ENCODE results near the gene OGFOD2. TPM values are rescaled to one million over a fixed set of nuclear protein-coding genes. Genes with fewer than 3 reads are reported as not detected.

OGFOD2 gene
- total and polyA plus RNA-seq, 10 donors, result 9.5 to 32.3 (median 20.5) TPM

DNA sequence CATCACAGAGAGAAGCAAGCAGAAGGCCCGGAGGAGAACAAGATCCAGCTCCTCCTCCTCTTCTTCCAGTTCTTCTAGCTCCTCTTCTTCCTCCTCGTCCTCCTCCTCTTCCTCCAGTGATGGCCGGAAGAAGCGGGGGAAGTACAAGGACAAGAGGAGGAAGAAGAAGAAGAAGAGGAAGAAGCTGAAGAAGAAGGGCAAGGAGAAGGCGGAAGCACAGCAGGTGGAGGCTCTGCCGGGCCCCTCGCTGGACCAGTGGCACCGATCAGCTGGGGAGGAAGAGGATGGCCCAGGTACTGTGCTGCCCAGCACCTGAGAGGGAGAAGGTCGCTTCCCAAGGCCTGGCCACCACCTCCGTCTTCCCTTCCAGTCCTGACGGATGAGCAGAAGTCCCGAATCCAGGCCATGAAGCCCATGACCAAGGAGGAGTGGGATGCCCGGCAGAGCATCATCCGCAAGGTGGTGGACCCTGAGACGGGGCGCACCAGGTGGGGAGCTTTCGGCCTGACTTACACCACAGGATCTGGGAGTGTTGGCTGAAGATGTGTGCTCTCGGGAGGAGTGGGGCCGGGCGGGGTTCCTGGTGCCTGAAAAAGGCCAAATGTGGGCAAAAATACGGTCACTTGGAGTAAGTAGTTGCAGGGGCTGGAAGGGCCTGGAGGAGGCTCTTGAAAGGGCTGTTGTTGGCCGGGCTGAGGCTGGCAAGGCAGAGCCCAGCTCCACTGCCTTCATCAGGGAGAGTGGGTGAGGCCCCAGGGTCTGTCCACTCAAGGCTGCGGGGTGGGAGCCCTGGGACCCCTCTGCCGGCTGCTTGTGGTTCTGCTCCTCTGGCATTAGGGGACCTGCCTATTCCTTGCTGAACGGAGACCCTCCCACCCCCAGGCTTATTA lies 6.8 kb downstream of the OGFOD2 start:
- peak; percentile 76 for DNase-seq
- TF ChIP-seq POLR2A (IDR thresholded peaks at IDR 0.05) (no peak), POLR2AphosphoS5 (IDR thresholded peaks at IDR 0.05) (no peak), CTCF (IDR thresholded peaks at IDR 0.05 in 8 of 11, conservative IDR thresholded peaks at IDR 0.05 in 3 of 11) (no peak)
- Histone ChIP-seq H3K4me1 (peaks cover 45 to 94% (median 84%) of the 10 kb centered on the region in 6 donors), H3K36me3 (peaks cover 0 to 64% (median 23%) of the 10 kb centered on the region in 6 donors), H3K27me3 (replicated peaks in 1 of 7) (no peaks in the 10 kb centered on the region), H3K27ac (peak overlapping the region; percentile 89 to 95 (median 93)), H3K4me3 (peak overlapping the region; percentile 83 to 99 (median 96)), H3K9me3 (no peaks in the 10 kb centered on the region)
- intact Hi-C loops (cut with DNase I; ENCODE audit: low total_unique reads), result loop anchor here (5.0 to 10.0 kb wide), 2 partner anchors 163 to 250 kb away; partner anchors contain the start of genes MPHOSPH9 and MTRFR
- WGBS, 5 donors, result 52 to 65% (median 58%) methylated on average over 22 to 25 of the region's 25 CpGs

DNA sequence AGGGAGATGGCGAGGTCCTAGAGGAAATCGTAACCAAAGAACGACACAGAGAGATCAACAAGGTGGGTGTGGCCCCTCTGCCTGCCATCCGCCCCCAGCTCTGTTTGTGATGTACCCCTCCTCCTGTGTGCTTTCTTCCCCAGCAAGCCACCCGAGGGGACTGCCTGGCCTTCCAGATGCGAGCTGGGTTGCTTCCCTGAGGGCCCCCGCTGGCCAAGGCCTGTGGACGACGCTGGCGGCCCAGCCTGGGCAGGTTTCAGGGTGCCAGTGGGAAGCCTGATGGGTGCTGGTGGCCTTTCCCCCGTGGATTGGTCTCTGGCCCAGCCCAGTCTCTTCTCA lies 7.4 kb downstream of the OGFOD2 start:
- 62 to 83% (median 73%) methylated on average over 8 to 11 of the region's 11 CpGs for whole genome bisulfite sequencing, 5 donors
- TF ChIP-seq POLR2AphosphoS5 (IDR thresholded peaks at IDR 0.05) (peak in 1 of 3 donors; percentile 44), POLR2A (IDR thresholded peaks at IDR 0.05) (no peak)
- Histone ChIP-seq H3K9me3 (no peaks in the 10 kb centered on the region), H3K27ac (peak overlapping the region in 7 of 8 donors; percentile 24 to 95 (median 91)), H3K4me3 (peak overlapping the region in 3 of 8 donors; percentile 83 to 96 (median 88)), H3K4me1 (peaks cover 45 to 90% (median 78%) of the 10 kb centered on the region in 6 donors), H3K27me3 (replicated peaks in 1 of 7) (no peaks in the 10 kb centered on the region), H3K36me3 (peaks cover 0 to 64% (median 24%) of the 10 kb centered on the region in 6 donors)
- no peak for DNase-seq
- intact Hi-C loops (cut with DNase I; ENCODE audit: low total_unique reads), result loop anchor here (5.0 to 10.0 kb wide), 2 partner anchors 162 to 250 kb away; partner anchors contain the start of genes MPHOSPH9 and MTRFR

- no peak for TF ChIP-seq CTCF (IDR thresholded peaks at IDR 0.05 in 8 of 11, conservative IDR thresholded peaks at IDR 0.05 in 3 of 11)
- peak in 2 of 3 donors; percentile 30 to 38 for TF ChIP-seq POLR2AphosphoS5 (IDR thresholded peaks at IDR 0.05)
- TF ChIP-seq POLR2A (IDR thresholded peaks at IDR 0.05), result no peak
- H3K9me3 ChIP-seq, result no peaks in the 10 kb centered on the region
- no peaks in the 10 kb centered on the region for H3K27me3 ChIP-seq (replicated peaks in 1 of 7)
- DNase-seq, result no peak
- peak overlapping the region in 1 of 8 donors; percentile 96 for H3K4me3 ChIP-seq
- intact Hi-C loops (cut with DNase I; ENCODE audit: low total_unique reads), result loop anchor here (5.0 to 10.0 kb wide), 2 partner anchors 162 to 249 kb away; partner anchors contain the start of genes MPHOSPH9 and MTRFR
- H3K36me3 ChIP-seq, result peaks cover 0 to 64% (median 31%) of the 10 kb centered on the region in 6 donors
- peak overlapping the region in 7 of 8 donors; percentile 65 to 95 (median 91) for H3K27ac ChIP-seq
- WGBS, 5 donors, result 77 to 85% (median 79%) methylated on average over 21 of the region's 21 CpGs
- H3K4me1 ChIP-seq, result peaks cover 45 to 83% (median 72%) of the 10 kb centered on the region in 6 donors
These were observed 8.1 kb downstream of the OGFOD2 start for GRCh38 chr12:122982963-122983788.

- H3K4me3 ChIP-seq, result peak overlapping the region in 1 of 8 donors; percentile 38
- DNase-seq, result no peak
- peak overlapping the region; percentile 38 to 95 (median 88) for H3K27ac ChIP-seq
- 28 to 40% (median 33%) methylated on average over 9 of the region's 9 CpGs for WGBS, 5 donors
- TF ChIP-seq POLR2A (IDR thresholded peaks at IDR 0.05) (no peak), POLR2AphosphoS5 (IDR thresholded peaks at IDR 0.05) (peak in 1 of 3 donors; percentile 7), CTCF (IDR thresholded peaks at IDR 0.05 in 8 of 11, conservative IDR thresholded peaks at IDR 0.05 in 3 of 11) (no peak)
- peaks cover 0 to 64% (median 33%) of the 10 kb centered on the region in 6 donors for H3K36me3 ChIP-seq
- no peaks in the 10 kb centered on the region for H3K27me3 ChIP-seq (replicated peaks in 1 of 7)
- peaks cover 45 to 75% (median 65%) of the 10 kb centered on the region in 6 donors for H3K4me1 ChIP-seq
- no peaks in the 10 kb centered on the region for H3K9me3 ChIP-seq
- intact Hi-C loops (cut with DNase I; ENCODE audit: low total_unique reads), result loop anchor here (5.0 to 10.0 kb wide), 2 partner anchors 161 to 248 kb away; partner anchors contain the start of genes MPHOSPH9 and MTRFR
These were observed 8.9 kb downstream of the OGFOD2 start for GRCh38 chr12:122983789-122984515.

All from spleen (tissue), 11 donors.